ENCODE measurements around the gene UBR4. TPM values are rescaled to one million over a fixed set of nuclear protein-coding genes. Genes with fewer than 3 reads are reported as not detected.

Gene UBR4
- polyA plus RNA-seq, 3 donors from 2014 or later: 1.5 to 23.7 (median 8.0) TPM

GRCh38 chr1:19061798-19062197, 148.3 kb downstream of the UBR4 start:
- Mint-ChIP-seq H3K27me3 (ENCODE audit: low read depth in 3 of 3) (peaks cover 18 to 28% (median 23%) of the 10 kb centered on the region in 3 donors), H3K27ac (peak overlapping the region in 2 of 6 donors; percentile 96 to 99), H3K4me1 (peaks cover 3 to 7% of the 10 kb centered on the region in 2 donors), H3K4me3 (no peak overlapping the region), H3K36me3 (peaks cover 0 to 6% (median 5%) of the 10 kb centered on the region in 3 donors), H3K9me3 (peaks cover 3 to 8% (median 5%) of the 10 kb centered on the region in 6 donors)
- DNase-seq: no peak

- H3K9me3 Mint-ChIP-seq: peaks cover 3 to 8% (median 5%) of the 10 kb centered on the region in 6 donors
- H3K4me3 Mint-ChIP-seq: peak overlapping the region in 3 of 5 donors; percentile 59 to 75 (median 74)
- peaks cover 0 to 6% (median 5%) of the 10 kb centered on the region in 3 donors for H3K36me3 Mint-ChIP-seq
- peaks cover 18 to 28% (median 27%) of the 10 kb centered on the region in 3 donors for H3K27me3 Mint-ChIP-seq (ENCODE audit: low read depth in 3 of 3)
- peak overlapping the region in 5 of 6 donors; percentile 71 to 99 (median 90) for H3K27ac Mint-ChIP-seq
- no peak for DNase-seq
- H3K4me1 Mint-ChIP-seq: peaks cover 3 to 7% of the 10 kb centered on the region in 2 donors
These were observed 148.7 kb downstream of the UBR4 start for GRCh38 chr1:19061343-19061742.

GRCh38 chr1:19059773-19060172, 150.3 kb downstream of the UBR4 start:
- Mint-ChIP-seq H3K27ac (no peak overlapping the region), H3K9me3 (peaks cover 3 to 8% (median 5%) of the 10 kb centered on the region in 6 donors), H3K4me3 (no peak overlapping the region), H3K4me1 (peaks cover 3 to 7% of the 10 kb centered on the region in 2 donors), H3K36me3 (peaks cover 0 to 6% (median 5%) of the 10 kb centered on the region in 3 donors), H3K27me3 (ENCODE audit: low read depth in 3 of 3) (peaks cover 22 to 32% (median 31%) of the 10 kb centered on the region in 3 donors)
- no peak for DNase-seq

GRCh38 chr1:19058476-19058797, 151.6 kb downstream of the UBR4 start:
- no peak overlapping the region for H3K27ac Mint-ChIP-seq
- peaks cover 3 to 7% of the 10 kb centered on the region in 2 donors for H3K4me1 Mint-ChIP-seq
- H3K36me3 Mint-ChIP-seq: peaks cover 0 to 6% (median 5%) of the 10 kb centered on the region in 3 donors
- no peak overlapping the region for H3K4me3 Mint-ChIP-seq
- H3K9me3 Mint-ChIP-seq: peaks cover 3 to 8% (median 5%) of the 10 kb centered on the region in 6 donors
- DNase-seq: no peak
- peaks cover 22 to 34% (median 33%) of the 10 kb centered on the region in 3 donors for H3K27me3 Mint-ChIP-seq (ENCODE audit: low read depth in 3 of 3)

DNA sequence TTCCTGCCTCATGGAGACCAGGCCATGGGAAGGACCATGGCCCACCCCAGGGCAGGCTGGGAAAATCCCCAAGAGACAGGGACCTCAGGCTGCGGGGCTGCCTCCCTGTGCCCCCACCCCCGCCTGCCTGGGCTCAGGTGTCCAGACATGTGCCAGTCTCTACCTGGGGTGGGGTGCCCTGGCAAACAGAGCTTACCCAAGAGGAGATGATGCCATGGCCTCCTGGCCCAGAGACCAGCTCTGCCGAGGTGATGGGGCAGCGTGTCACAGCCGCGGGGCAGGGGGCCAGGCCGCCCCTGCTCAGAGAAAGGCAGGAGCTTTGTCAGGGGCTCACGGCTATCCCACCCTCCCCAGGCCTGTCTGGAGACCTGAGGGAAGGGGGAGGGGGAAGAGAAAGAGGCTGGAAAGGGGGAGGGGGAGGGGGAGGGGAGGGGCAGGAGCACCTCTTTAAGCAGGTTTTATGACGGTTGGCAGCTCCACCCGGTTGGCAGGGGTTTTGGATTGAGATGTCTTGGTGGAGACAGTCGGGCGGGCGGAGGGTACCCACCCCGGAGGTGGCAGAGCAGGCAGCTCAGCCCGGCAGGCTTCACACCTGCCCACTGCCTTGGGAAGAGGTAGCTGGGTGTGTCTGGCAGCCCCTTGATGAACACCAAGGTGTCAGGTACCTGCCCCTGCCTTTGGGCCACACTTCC, 152.1 kb downstream of the UBR4 start:
- no peak for DNase-seq
- Mint-ChIP-seq H3K27ac (no peak overlapping the region), H3K4me1 (peaks cover 3 to 7% of the 10 kb centered on the region in 2 donors), H3K4me3 (no peak overlapping the region), H3K36me3 (peaks cover 0 to 6% (median 5%) of the 10 kb centered on the region in 3 donors), H3K27me3 (ENCODE audit: low read depth in 3 of 3) (peaks cover 22 to 33% (median 31%) of the 10 kb centered on the region in 3 donors), H3K9me3 (peaks cover 3 to 8% (median 5%) of the 10 kb centered on the region in 6 donors)

DNA sequence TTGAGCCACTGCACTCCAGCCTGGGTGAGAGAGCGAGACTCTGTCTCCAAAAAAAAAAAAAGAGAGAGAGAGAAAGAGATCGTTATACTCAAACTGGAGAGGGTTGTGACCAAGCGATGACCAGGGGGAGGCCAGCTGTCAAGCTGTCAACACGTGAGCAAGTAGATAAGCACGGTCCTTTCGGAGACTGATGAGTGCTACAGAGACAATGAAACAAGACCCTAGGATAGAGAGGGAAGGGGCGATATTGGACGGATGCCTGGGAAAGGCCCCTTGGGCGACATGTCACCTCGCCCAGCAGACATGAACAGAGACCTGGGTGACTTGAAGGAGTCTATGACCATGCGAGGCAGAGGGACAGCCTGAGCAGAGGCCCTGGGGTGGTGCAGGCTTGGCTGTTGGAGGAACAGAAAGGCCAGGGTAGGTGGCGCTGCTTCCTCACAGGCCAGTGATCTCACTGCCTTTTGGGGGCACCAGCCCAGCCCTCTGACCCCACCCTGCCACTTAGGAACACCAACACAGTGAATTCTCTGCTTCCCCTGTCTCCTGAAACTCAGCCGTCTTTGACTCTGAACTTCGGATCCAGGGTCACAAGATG, 152.8 kb downstream of the UBR4 start:
- Mint-ChIP-seq H3K4me1 (peaks cover 3 to 7% of the 10 kb centered on the region in 2 donors), H3K9me3 (peaks cover 3 to 8% (median 5%) of the 10 kb centered on the region in 6 donors), H3K27me3 (ENCODE audit: low read depth in 3 of 3) (peaks cover 21 to 32% (median 28%) of the 10 kb centered on the region in 3 donors), H3K27ac (no peak overlapping the region), H3K36me3 (peaks cover 0 to 6% (median 5%) of the 10 kb centered on the region in 3 donors), H3K4me3 (no peak overlapping the region)
- DNase-seq: no peak

- Mint-ChIP-seq H3K4me3 (no peak overlapping the region), H3K9me3 (peaks cover 0 to 2% (median 0%) of the 10 kb centered on the region in 6 donors), H3K36me3 (no peaks in the 10 kb centered on the region), H3K27me3 (ENCODE audit: low read depth in 3 of 3) (peaks cover 10 to 20% (median 15%) of the 10 kb centered on the region in 3 donors), H3K27ac (no peak overlapping the region), H3K4me1 (no peaks in the 10 kb centered on the region)
- DNase-seq: no peak
These were observed 154.4 kb downstream of the UBR4 start for GRCh38 chr1:19055701-19056100.

GRCh38 chr1:19055001-19055400, 155.1 kb downstream of the UBR4 start:
- Mint-ChIP-seq H3K4me3 (no peak overlapping the region), H3K36me3 (no peaks in the 10 kb centered on the region), H3K9me3 (peaks cover 0 to 2% (median 0%) of the 10 kb centered on the region in 6 donors), H3K4me1 (no peaks in the 10 kb centered on the region), H3K27me3 (ENCODE audit: low read depth in 3 of 3) (peaks cover 10 to 22% (median 14%) of the 10 kb centered on the region in 3 donors), H3K27ac (no peak overlapping the region)
- no peak for DNase-seq

DNA sequence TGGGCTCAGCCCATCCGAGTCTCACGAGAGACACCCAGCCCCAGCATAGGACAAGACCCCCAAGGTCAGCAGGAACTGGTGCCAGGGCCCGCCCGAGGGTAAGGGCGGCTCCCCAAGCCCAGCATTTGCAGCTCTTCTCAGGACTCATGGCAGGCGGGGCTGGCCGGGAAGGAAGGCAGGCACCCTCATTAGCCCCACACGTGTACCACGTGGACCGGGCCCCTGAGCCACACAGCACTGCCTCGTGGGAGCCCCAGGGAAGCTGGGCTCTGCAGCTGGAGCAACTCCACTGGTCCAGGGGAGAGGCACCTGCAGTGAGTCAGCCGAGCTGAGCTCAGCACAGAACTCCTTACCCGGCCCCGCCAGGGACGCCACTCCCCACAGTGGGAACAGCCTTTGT, 155.8 kb downstream of the UBR4 start:
- H3K27ac Mint-ChIP-seq: no peak overlapping the region
- DNase-seq: no peak
- no peaks in the 10 kb centered on the region for H3K36me3 Mint-ChIP-seq
- no peak overlapping the region for H3K4me3 Mint-ChIP-seq
- peaks cover 10 to 22% (median 14%) of the 10 kb centered on the region in 3 donors for H3K27me3 Mint-ChIP-seq (ENCODE audit: low read depth in 3 of 3)
- H3K9me3 Mint-ChIP-seq: peaks cover 0 to 2% (median 0%) of the 10 kb centered on the region in 6 donors
- no peaks in the 10 kb centered on the region for H3K4me1 Mint-ChIP-seq

GRCh38 chr1:19053486-19053885, 156.6 kb downstream of the UBR4 start:
- Mint-ChIP-seq H3K27me3 (ENCODE audit: low read depth in 3 of 3) (peaks cover 7 to 17% (median 13%) of the 10 kb centered on the region in 3 donors), H3K4me1 (no peaks in the 10 kb centered on the region), H3K4me3 (no peak overlapping the region), H3K9me3 (peaks cover 0 to 2% (median 0%) of the 10 kb centered on the region in 6 donors), H3K27ac (no peak overlapping the region), H3K36me3 (no peaks in the 10 kb centered on the region)
- DNase-seq: no peak

DNA sequence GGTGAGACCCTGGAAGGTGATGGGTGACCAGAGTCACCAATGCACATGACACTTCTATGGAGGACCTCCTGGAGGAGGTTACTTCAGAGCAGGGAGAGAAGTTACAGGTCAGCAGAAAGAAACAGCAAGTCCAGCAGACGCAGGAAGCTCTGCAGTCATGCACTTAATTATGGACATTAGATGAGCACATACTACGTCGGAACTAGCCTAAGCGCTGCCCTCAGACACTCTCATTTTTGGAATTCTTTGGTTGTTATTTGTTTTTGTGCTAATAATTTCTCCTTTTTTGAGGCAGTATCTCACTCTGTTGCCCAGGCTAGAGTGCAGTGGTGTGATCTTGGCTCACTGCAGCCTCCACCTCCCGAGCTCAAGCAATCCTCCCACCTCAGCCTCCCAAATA, 160.3 kb downstream of the UBR4 start:
- no peak for DNase-seq
- H3K9me3 Mint-ChIP-seq: peaks cover 0 to 2% (median 0%) of the 10 kb centered on the region in 6 donors
- peaks cover 2 to 12% (median 5%) of the 10 kb centered on the region in 3 donors for H3K27me3 Mint-ChIP-seq (ENCODE audit: low read depth in 3 of 3)
- H3K4me1 Mint-ChIP-seq: peaks cover 6 to 7% of the 10 kb centered on the region in 2 donors
- no peak overlapping the region for H3K27ac Mint-ChIP-seq
- H3K4me3 Mint-ChIP-seq: no peak overlapping the region
- no peaks in the 10 kb centered on the region for H3K36me3 Mint-ChIP-seq

DNA sequence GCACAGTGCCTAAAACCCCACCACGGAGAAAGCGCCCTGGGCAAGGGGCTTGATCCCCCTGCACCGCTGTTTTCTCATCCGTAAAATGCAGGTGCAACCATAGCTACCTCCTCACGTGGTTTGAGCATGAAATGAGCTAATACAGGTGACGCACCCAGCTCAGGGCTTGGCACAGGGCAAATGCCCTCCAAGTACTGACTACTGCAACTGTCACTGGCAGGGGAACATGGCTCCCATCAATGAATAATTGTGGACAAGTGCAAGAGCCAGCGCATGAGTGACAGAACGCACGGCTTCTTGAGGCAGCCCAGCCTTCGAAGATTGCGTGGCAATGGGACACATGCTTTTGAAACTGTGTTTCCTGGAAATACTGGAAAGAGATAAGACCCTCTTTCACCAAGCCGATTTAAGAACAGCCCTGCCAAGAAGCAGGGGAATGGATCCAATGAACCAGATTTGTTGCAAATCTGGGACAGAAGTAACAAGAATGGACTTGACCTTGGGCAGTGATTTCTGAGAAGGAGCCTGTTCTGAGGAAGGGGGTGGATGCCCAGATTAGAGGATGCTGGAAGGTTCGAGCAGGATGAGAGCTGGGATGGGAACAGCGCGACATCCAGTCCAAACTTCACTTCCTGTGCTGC, 160.8 kb downstream of the UBR4 start:
- Mint-ChIP-seq H3K4me1 (peaks cover 6 to 7% of the 10 kb centered on the region in 2 donors), H3K36me3 (no peaks in the 10 kb centered on the region), H3K27me3 (ENCODE audit: low read depth in 3 of 3) (peaks cover 2 to 12% (median 5%) of the 10 kb centered on the region in 3 donors), H3K9me3 (peaks cover 0 to 2% (median 0%) of the 10 kb centered on the region in 6 donors), H3K4me3 (no peak overlapping the region), H3K27ac (no peak overlapping the region)
- DNase-seq: no peak

DNA sequence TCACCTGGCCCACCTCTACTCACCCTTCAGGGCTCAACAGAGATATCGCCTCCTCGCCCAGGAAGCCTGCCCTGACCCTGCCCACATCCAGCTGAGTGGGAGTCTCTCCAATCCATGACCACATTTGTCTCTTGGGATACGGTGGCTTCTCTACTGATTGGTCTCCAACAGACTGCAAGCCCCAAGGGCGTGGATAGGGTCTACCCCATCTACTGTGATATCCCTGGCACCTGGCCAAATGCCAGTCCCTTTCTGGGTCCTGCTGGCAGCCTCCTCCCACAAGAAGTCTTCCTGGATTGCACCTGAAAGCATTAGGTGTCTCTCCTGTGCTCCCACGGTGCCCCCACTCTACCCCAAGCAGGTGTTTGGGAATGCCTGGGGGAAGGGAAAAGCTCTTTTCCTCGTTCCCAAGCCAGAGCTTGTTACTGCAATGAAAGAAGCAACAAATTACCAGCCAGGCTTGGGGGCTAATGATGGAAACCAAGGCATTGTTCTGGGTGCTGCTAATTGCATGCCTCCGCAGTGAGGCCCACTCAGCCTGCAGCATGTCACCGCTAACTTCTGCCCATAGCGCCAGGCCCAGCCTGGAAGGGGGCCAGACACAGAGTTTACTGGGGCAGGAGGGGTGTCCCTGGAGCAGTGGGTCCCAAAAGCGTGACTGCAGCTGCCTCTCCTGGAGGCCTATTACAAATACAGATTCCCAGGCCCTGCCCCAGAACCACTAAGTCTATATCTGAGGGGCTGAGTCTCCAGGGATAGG, 162.9 kb downstream of the UBR4 start:
- Mint-ChIP-seq H3K9me3 (no peaks in the 10 kb centered on the region), H3K4me1 (peaks cover 6 to 7% of the 10 kb centered on the region in 2 donors), H3K36me3 (no peaks in the 10 kb centered on the region), H3K27me3 (ENCODE audit: low read depth in 3 of 3) (peaks cover 5 to 10% (median 9%) of the 10 kb centered on the region in 3 donors), H3K4me3 (no peak overlapping the region), H3K27ac (no peak overlapping the region)
- no peak for DNase-seq
